Brain microvascular endothelial cell (primary cell): ENCODE results near the gene ALDH16A1.

Source experiments
- DNase-seq: peaks from one replicate; pipeline ENCODE4 v3.0.0-alpha.2; 2020
- H3K27ac ChIP-seq: fragments of 250-450 bp; sonication (Bioruptor Pico); 2 replicates; pipeline ENCODE4 v1.5.1; 2020; ENCODE audit warnings: mild to moderate bottlenecking, moderate library complexity
- H3K27me3 ChIP-seq: fragments of 250-450 bp; sonication (Bioruptor Pico); replicated peaks from 2 replicates; pipeline ENCODE4 v1.5.1; 2020; ENCODE audit warnings: mild to moderate bottlenecking
- H3K36me3 ChIP-seq: fragments of 250-450 bp; sonication (Bioruptor Pico); replicated peaks from 2 replicates; pipeline ENCODE4 v1.5.1; 2020; ENCODE audit warnings: mild to moderate bottlenecking
- H3K4me3 ChIP-seq: 2 replicates; pipeline ENCODE4 v1.5.1; 2011; ENCODE audit warnings: low read depth, mild to moderate bottlenecking, control low read depth, low read length, moderate library complexity
- in situ Hi-C: cut with HindIII; loops from 2 replicates; pipeline ENCODE4 v1.10.0; 2017; ENCODE audit warnings: low sequenced_read_pairs, low pct_ligation_motif_present
- TF ChIP-seq, protein P1 (sequence below): IDR thresholded peaks from 2 replicates; pipeline ENCODE4 v1.5.1; 2011; ENCODE audit warnings: low read depth, mild to moderate bottlenecking, moderate library complexity, low read length, control low read depth, inconsistent platforms; ENCODE audit errors: missing control alignments

ALDH16A1 gene

DNA sequence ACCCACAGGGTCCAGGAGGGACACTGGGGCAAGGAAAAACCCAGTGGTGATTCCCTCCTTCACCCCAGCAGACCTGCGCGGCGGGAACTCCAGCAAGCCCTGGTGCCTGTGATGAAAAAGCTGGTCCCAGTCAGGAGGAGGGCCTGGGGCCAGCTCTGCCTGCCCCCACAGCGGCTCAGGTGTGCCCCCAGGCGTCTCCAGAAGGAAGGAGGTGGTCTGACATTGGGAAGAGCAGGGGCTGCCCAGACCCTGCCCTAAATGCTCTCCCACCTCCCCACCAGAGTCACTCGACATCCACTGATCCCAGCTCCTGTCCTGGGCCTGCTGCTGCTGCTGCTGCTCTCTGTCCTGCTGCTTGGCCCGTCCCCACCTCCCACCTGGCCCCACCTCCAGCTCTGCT, 35.9 kb upstream of the ALDH16A1 start:
- TF ChIP-seq, protein P1, sequence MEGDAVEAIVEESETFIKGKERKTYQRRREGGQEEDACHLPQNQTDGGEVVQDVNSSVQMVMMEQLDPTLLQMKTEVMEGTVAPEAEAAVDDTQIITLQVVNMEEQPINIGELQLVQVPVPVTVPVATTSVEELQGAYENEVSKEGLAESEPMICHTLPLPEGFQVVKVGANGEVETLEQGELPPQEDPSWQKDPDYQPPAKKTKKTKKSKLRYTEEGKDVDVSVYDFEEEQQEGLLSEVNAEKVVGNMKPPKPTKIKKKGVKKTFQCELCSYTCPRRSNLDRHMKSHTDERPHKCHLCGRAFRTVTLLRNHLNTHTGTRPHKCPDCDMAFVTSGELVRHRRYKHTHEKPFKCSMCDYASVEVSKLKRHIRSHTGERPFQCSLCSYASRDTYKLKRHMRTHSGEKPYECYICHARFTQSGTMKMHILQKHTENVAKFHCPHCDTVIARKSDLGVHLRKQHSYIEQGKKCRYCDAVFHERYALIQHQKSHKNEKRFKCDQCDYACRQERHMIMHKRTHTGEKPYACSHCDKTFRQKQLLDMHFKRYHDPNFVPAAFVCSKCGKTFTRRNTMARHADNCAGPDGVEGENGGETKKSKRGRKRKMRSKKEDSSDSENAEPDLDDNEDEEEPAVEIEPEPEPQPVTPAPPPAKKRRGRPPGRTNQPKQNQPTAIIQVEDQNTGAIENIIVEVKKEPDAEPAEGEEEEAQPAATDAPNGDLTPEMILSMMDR, result no peak
- Histone ChIP-seq H3K27me3 (peaks cover 24% of the 10 kb centered on the region), H3K36me3 (no peaks in the 10 kb centered on the region), H3K4me3 (no peak overlapping the region), H3K27ac (no peak overlapping the region)
- in situ Hi-C loops, result no loop called here
- no peak for DNase-seq

GRCh38 chr19:49418511-49418910, 34.5 kb upstream of the ALDH16A1 start:
- in situ Hi-C loops, result no loop called here
- H3K36me3 ChIP-seq, result no peaks in the 10 kb centered on the region
- H3K27me3 ChIP-seq, result peaks cover 38% of the 10 kb centered on the region
- no peak overlapping the region for H3K4me3 ChIP-seq
- no peak overlapping the region for H3K27ac ChIP-seq
- no peak for DNase-seq
- TF ChIP-seq, protein P1, result no peak

DNA sequence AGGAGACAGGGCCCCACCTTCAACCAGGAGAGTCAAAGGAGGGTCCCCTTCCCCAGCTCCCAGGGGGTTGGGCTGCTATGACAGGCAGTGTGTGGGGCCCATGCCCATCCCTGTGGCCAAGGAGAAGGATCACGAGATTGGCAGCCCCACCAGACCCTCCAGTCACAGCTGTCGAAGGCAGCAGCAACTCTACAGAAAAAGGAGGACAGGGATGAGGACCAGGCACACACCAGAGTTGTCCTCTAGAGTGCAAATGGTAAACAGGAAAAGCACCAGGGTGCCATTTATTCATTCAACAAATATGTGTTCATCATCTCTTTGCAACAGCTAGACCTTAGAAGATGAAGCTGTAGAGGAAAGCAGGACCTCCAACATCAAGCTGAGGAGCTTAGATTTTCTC, 33.9 kb upstream of the ALDH16A1 start:
- TF ChIP-seq, protein P1, result no peak
- no peaks in the 10 kb centered on the region for H3K36me3 ChIP-seq
- no peak overlapping the region for H3K4me3 ChIP-seq
- H3K27ac ChIP-seq, result no peak overlapping the region
- DNase-seq, result no peak
- in situ Hi-C loops, result no loop called here
- peaks cover 44% of the 10 kb centered on the region for H3K27me3 ChIP-seq

DNA sequence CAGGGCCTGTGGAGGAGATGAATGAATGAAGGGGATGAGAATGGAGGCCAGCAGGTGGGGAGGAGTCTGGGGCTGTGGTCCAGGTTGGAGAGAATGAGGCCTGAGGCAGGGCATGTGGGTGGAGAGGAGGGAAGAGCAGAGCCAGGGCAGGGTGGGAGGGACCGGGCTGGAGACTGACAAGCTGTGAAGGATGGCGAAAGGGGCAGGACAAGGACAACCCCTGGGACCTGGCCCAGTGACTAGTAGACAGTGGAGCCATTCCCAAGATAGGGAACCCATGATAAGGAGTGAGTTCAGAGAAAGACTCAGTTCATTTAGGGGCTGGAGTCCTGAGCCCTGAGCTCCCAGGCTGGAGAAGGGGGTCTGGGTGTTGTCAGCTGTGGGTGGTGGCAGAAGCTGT, 32.8 kb upstream of the ALDH16A1 start:
- Histone ChIP-seq H3K27me3 (peaks cover 55% of the 10 kb centered on the region), H3K36me3 (no peaks in the 10 kb centered on the region), H3K4me3 (no peak overlapping the region), H3K27ac (no peak overlapping the region)
- in situ Hi-C loops, result no loop called here
- TF ChIP-seq, protein P1, result no peak
- DNase-seq, result no peak

DNA sequence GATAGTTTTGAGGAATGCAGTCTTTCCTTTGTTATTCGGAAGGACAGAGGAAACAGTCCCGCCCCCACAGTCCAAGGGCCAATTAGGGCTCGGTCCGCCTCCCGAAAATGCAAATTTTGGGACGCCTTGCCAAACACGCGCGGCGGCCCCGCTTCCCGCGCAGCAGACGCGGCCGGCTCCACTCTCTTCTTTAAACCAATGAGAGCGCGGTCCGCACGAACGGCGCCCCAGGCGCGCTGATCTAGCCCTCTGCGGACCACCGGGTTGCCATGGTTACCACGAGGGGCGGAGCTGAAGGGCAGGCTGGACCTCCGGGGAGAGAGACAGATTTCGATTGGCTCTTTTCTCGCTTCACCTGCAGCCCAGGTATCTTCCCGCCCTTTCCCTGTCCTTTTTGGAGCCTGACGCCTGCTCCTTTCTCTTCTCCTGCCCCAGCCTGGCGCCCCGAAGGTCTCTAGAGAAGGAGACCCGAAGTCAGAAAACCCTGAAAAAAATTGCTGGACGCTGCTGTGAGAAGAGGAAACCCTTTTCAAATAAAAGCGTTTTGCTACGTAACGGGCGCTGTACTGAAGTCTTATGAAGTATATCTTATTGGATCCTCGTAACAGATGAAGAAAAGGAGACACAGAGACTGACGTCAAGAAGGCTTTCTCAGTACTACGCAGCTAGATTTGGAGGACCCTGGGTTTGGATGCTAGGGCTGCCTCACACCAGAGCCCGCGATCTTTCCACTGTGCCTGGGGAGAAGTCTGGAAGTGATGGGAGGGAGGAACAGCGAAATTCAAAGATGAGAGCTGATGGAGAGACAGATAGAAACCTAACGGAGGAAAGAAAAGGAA, 31.8 kb upstream of the ALDH16A1 start:
- peak; percentile 49 for DNase-seq
- TF ChIP-seq, protein P1, result no peak
- Histone ChIP-seq H3K27ac (no peak overlapping the region), H3K4me3 (peak overlapping the region; percentile 5), H3K36me3 (no peaks in the 10 kb centered on the region), H3K27me3 (peaks cover 65% of the 10 kb centered on the region)
- in situ Hi-C loops, result no loop called here

DNA sequence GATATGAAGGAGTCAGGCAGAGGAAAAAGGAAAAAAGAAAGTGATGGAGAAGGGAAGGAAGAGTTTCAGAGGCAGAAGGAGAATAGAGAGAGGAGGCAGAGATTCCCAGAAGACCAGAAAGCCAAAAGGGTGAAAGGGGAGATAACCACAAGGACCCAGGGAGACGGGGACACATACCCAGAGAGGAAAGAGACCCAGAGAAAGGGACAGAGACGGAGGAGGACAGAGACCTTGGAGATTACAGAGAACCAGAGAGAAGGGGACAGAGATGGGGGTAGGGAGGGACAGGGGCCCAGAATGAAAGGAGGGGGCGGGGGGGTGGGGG, 31.2 kb upstream of the ALDH16A1 start:
- DNase-seq, result no peak
- H3K27me3 ChIP-seq, result peaks cover 69% of the 10 kb centered on the region
- H3K4me3 ChIP-seq, result no peak overlapping the region
- no peak overlapping the region for H3K27ac ChIP-seq
- TF ChIP-seq, protein P1, result no peak
- in situ Hi-C loops, result no loop called here
- no peaks in the 10 kb centered on the region for H3K36me3 ChIP-seq
